ENCODE data around the gene MILR1.

GRCh38 chr17:64439956-64440355, 9.0 kb upstream of the MILR1 start:
- TF ChIP-seq, protein P1, sequence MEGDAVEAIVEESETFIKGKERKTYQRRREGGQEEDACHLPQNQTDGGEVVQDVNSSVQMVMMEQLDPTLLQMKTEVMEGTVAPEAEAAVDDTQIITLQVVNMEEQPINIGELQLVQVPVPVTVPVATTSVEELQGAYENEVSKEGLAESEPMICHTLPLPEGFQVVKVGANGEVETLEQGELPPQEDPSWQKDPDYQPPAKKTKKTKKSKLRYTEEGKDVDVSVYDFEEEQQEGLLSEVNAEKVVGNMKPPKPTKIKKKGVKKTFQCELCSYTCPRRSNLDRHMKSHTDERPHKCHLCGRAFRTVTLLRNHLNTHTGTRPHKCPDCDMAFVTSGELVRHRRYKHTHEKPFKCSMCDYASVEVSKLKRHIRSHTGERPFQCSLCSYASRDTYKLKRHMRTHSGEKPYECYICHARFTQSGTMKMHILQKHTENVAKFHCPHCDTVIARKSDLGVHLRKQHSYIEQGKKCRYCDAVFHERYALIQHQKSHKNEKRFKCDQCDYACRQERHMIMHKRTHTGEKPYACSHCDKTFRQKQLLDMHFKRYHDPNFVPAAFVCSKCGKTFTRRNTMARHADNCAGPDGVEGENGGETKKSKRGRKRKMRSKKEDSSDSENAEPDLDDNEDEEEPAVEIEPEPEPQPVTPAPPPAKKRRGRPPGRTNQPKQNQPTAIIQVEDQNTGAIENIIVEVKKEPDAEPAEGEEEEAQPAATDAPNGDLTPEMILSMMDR (IDR thresholded peaks at IDR 0.05; ENCODE audit: extremely low read depth in 1 of 2, insufficient read depth in 1 of 2, low read depth in 1 of 2, low read length in 2 of 2) = no peak
- no peak for TF ChIP-seq GATA2 (IDR thresholded peaks at IDR 0.05; ENCODE audit: insufficient read depth, insufficient read length, low read depth, low read length)
- TF ChIP-seq POLR2A (IDR thresholded peaks at IDR 0.05; ENCODE audit: low read depth, low read length) = no peak
- no peak for TF ChIP-seq POLR2AphosphoS5 (IDR thresholded peaks at IDR 0.05; ENCODE audit: insufficient read depth, low read depth, low read length)
- no peak for TF ChIP-seq EZH2 (IDR thresholded peaks at IDR 0.05; ENCODE audit: borderline replicate concordance, low read depth, low read length, severe bottlenecking)
- no peak for TF ChIP-seq MAX (IDR thresholded peaks at IDR 0.05; ENCODE audit: insufficient read depth, insufficient read length)
- no peak for TF ChIP-seq FOS (IDR thresholded peaks at IDR 0.05; ENCODE audit: borderline replicate concordance, insufficient read depth, low read length)
- TF ChIP-seq JUN (IDR thresholded peaks at IDR 0.05; ENCODE audit: borderline replicate concordance, insufficient read depth, insufficient read length, low read depth) = no peak

Data from endothelial cell of umbilical vein (primary cell).